ENCODE measurements around the gene GOSR2. TPM values are rescaled to one million over a fixed set of nuclear protein-coding genes. Genes with fewer than 3 reads are reported as not detected.

The GOSR2 gene
- total and polyA plus RNA-seq, 9 of the 15 experiments (the other 6 are each of a cell fraction or from before 2014, with no cell fraction given) = 32.7 to 96.3 (median 48.9) TPM

GRCh38 chr17:46898364-46898763, 24.6 kb upstream of the GOSR2 start (continued):
- TF ChIP-seq TFE3 (CRISPR knock-in tag; IDR thresholded peaks at IDR 0.05) (no peak), CBFA2T3 (IDR thresholded peaks at IDR 0.05) (no peak), RBM17 (IDR thresholded peaks at IDR 0.05; ENCODE audit: borderline replicate concordance, low read depth, low read length) (no peak), ZFX (CRISPR knock-in tag; IDR thresholded peaks at IDR 0.05) (no peak), ZSCAN32 (CRISPR knock-in tag; IDR thresholded peaks at IDR 0.05) (no peak), ZNF609 (CRISPR knock-in tag; IDR thresholded peaks at IDR 0.05; ENCODE audit: borderline replicate concordance) (no peak), FOXP1 (CRISPR knock-in tag; IDR thresholded peaks at IDR 0.05) (no peak)
